Stimulated activated CD4-positive, alpha-beta T cell treated with anti-CD3 and anti-CD28 coated beads, Interleukin-12 subunit alpha, Interleukin-12 subunit beta, amount 100 ng/mL, for 4 hours (primary cell): ENCODE results near the gene CAMK2D.

Experiments used
- DNase-seq: peaks from one replicate; pipeline ENCODE4 v3.0.0-alpha.2; 2020

CAMK2D gene

DNA sequence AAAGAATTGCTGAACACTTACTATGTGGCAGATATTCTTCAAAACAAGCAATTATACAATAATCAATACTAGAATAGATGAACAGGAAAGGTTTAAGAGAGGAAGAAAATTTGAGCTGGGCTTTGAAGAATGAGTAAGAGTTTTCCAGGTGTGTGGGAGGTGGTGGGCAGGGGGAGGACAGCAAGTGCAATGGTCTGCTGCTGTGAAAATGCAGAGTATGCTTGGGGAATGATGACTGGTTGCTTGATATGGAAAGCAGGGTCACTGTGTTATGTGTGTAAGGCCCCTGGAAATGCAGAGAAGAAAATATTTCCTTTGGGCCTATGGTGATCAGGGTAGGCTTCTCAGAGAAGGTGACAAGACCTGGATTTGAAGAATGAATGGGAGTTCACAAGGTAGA, 300.3 kb downstream of the CAMK2D start:
- no peak for DNase-seq

DNA sequence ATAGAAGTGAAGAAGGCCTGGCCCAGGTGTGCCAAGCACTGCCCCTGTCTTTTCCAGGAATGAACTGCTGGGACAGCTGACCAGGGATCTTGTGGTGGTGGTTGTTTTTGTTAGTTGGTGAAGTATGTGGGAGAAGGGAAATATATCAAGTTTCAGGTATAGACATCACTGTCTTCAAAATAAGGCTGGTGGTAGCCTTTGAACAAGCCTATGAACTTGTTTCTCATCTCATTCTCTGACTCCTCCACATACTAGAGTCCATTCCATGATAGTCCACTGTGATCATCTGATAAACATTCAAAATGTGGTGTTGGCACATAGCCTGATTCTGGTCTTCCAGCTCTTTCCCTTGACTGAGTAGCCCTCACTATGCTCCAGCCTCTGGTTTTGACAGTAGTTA, 303.7 kb downstream of the CAMK2D start:
- DNase-seq, result no peak

DNA sequence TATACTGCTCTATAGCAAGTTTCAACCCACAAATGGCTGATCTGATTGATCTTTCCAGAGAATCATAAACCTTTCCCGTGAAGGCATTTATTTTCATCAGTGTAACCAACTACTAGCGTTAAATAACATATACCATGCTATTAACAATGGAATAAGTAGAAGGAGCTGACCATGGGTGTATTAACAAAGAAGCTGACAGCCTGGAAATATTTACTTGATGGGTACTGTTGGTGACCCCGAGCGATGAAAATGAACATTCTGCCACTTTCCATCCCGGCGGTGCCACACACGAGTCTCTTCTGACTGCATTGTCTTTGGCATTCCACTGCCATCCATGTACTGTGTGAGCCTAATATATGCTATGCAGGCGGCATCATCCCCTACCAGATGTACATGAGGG, 304.4 kb downstream of the CAMK2D start:
- DNase-seq, result no peak

DNA sequence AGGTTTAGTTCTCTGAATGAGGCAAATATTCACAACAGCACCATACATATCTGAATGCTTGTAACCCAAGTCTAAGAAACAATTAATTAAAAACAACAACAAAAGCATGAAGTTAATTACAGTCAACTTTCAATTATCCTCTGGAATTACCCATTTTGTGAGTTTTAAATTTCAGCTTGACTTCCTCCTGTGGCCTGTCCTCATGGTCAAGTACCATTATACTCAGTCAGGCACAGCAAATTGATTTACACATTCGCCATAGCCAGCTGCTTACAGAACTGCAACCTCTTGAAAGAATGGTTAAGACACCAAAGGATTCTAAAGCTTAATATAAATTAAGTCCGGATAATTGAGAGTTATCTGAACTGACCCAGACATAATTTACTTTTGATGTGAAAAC, 306.5 kb downstream of the CAMK2D start:
- DNase-seq, result no peak

DNA sequence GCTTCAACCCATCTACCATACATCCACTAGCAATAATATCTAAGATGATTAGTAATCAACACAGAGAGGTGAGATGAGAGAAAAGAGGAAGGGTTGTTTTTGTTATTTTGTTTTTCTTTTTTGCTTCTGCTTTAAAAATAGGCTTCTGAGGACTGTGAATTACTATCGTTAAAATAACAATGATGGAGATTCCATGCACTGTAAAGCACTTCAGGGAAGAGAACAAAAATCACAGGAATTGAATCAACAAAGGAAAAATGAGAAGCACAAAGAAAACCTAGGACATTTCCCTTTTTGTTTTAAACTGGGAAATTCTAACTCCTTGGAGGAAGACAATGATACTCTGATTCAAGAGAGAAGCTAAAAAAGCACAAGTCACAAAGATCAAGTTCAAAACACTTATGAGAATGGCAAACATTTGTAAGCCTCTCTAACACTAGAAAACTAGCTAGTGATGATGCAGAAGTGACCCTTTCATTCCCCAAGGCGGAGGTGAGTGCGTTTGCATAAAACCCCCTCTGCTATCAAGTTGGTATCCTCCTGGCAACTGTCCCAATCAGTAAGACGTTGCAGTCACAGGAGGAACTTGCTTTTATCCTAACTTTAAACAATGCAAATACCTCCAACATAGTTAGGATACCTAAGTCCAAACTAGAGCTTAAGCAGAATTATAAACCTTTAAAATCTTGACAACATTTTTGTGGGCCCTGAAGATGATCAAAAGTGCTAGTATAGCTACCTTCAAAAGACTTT, 308.5 kb downstream of the CAMK2D start:
- DNase-seq, result no peak

DNA sequence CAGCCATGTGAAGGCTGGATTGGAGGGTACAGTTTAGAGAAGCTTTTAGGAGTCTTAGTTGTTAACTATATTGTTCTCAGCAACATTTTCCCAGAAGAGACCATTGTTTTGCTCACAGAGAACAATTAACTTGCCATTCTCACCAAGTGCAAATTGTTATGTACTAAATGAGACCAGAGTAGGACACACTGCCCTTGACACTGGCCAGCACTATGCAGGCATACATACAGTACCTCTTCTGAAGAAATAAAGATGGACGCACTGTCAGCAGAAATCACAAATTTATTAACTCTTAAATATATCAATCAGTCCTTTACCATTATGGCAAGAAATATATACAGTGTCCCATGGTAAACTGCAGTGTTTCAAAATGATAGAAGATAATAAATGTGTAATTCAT, 309.4 kb downstream of the CAMK2D start:
- no peak for DNase-seq

DNA sequence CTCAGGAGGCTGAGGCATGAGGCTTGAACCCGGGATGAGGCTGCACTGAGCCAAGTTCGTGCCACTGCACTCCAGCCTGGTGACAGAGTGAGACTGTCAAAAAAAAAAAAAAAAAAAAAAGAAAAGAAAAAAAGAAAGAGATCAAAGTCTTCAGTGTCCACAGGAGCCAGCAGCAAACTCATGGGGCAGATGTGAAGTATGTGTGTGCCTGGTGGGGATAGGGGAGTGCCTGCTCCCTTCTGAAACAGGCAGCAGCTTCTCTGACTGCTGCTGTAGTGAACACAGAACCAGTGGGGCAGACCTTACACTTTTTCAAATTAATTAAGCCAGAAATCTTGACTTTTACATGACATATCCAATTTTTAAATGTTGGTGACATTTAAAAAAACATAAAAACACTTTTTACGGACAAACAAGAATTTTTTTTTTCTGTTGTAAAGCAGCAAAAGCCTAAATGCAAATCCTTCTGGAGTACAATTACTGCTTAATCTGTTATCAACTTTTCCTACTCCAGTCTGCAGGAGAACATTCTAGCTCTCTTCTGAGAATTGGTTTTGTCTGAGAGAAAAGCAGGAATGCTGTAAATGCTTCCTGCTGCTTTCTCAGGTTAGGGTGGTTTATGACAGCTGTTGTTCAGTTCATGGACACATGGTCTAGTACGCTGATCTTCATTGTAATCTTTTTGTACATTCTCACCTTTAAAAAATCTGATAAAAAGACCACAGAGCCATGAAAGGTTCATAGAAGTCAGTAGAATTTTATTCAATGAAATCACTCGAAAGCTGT, 311.1 kb downstream of the CAMK2D start:
- DNase-seq, result no peak

DNA sequence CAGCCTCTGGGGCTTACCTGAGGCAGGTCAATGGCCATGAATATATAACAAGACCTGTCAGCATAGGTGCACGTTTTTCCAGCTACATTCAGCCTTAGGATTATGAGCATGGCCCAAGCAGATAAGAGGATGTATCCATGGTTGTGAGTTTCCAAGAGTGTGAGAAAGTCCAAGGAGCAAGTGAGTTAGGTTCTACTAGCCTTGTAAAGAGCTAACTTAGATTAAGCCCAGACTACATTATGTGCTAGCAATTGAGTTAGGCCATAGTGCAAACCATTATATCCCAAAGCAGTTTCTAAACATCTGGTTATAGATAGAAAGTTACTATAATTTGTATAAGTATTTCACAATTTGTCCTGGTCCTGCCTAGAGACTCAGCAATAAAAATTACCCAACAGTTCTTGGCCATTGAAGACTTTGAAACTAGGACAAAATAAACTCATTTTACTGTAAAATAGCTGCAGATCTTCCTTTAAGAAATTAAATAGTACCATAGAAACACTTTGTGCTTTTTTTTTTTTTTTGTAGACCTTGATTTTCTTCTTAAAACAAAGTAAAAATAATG, 312.0 kb downstream of the CAMK2D start:
- DNase-seq, result no peak

DNA sequence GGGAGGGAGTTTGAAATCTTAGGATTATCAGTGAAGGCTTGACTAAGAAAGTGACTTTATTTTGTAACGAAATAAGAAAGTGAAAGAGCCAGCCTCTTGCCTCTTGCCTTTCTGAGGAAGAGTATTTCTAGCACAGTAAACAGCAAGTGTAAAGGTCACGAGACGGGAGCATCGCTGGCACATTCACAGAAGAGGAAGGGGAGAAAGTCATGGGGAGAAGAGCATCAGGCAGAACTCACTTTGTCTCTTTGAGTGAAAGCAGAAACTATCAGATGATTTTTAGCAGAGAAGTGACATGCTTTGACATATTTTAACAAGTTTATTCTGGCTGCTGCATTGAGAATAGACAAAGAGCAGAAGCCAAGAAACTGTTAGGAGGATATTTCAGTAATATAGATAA, 313.8 kb downstream of the CAMK2D start:
- DNase-seq, result peak; percentile 13

DNA sequence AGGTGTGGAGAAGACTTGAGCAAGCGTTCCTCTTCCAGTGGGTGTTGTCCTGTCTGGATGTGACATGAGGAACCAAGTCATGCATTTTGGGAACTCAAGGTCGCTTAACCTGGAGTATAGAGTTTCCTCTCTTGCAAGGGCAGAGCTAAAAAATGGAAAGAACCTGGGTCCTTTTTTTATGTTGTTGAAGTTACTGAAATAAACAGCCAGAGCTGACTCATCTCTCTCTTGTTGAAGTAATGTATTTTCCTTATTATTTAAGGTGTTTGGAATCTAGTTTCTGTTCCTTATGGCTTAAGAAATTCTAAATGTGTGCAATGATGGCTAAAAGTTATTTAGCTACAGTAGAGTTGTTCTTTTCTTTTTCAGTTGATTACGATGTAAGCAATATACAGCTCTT, 314.5 kb downstream of the CAMK2D start:
- DNase-seq, result no peak

DNA sequence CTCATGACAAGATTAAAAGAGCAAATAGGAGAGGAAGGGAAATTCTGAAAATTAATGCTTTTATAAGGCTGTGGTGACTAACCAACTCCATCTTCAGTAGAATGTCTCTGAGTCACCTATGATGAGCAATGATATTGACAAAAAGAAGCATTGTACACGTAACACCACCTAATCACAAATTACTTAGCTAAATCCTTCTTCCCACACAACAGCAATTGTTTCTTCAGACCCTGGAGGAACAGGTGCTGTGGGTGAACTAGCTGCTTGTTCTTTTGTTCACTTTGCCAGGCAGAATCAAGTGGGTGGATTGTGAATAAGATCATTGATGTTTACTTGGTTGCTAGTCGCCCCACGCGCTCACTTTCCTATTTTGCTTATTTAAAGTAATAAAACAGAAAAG, 315.5 kb downstream of the CAMK2D start:
- peak; percentile 24 for DNase-seq

DNA sequence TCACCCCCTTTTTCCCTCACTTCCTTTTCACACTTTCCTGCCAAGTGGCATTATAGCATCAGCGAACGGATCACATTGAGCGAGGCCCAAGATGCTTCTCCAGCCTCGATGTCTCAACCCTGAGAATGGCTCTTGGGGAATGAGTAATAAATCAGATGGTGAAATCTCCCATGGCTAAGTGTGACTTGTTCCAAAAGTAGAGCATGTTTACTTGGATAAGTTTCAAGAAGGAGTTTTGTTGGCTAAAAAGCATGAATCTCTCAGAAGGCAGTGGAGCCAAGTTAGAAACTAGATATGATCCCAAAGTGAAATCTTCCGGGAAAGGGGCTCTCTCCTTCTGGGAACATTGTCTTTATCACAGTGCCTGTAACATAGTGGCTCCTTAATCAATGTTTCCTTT, 316.3 kb downstream of the CAMK2D start:
- DNase-seq, result no peak

DNA sequence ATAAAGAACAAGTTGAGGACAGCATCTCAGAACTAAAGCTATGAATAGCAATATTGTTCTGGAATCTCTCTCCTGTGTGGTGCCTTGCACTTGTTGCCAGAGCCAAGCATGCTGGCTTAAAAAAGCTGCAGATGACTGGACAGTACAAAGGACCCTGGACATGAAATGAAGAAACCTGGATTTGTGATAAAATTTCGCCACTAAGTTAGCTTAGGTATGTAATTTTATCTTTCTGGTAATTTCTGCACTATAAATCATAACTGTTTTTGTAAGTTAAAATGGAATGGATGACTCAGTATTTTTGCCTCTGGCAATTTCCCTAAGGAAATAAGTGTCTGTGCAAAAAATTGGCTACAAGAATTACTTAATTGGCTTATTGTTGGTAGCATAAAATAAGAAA, 317.2 kb downstream of the CAMK2D start:
- DNase-seq, result no peak

DNA sequence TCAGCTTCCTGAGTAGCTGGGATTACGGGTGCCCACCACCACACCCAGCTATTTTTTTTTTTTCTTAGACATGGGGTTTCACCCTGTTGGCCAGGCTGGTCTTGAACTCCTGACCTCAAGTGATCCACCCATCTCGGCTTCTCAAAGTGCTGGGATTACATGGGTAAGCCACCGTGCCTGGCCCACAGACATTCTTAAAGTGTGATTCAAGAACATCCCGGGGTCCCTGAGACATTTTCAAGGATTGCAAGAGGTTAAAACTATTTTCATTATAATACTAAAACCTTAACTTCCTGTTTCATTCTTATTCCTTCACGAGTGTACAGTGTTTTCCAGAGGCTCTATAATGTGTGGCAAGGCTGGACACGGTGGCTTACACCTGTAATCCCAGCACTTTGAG, 318.7 kb downstream of the CAMK2D start:
- DNase-seq, result no peak

DNA sequence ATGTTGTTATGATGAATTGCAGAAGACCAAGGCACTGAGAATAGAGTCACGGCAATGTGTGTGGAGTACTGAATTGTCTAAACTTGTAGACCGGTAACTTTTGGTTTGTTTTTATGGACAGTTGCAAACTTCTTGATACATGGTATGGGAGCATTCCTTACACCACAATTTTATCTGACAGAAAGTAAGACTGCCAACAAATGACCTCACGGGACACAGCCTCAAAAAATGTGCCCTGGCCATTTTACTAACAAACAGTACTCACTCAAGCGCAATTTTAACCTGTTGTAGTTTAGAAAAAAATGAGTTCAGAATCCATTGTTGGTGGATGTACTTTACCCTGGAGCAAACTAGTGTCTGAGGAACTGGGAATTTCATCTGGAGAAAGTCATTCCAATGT, 321.2 kb downstream of the CAMK2D start:
- no peak for DNase-seq

DNA sequence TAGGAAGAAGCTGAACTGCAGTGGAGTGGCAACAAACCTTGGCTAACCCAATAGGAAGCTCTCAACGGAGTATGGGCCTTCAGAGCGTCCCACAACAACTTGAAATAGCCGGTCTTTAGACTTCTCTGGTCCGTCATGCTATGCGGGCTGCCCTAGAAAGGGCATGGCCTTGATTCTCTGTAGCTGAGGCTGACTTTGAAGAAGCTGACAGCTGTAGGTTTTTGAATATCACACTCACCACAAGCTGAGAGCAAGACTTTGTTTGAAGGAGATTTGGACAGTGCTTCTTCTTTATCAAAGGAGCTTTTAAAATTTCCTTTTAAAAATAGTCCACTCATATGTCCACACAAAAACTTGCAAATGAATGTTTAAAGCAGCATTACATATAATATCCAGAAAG, 322.9 kb downstream of the CAMK2D start:
- no peak for DNase-seq

DNA sequence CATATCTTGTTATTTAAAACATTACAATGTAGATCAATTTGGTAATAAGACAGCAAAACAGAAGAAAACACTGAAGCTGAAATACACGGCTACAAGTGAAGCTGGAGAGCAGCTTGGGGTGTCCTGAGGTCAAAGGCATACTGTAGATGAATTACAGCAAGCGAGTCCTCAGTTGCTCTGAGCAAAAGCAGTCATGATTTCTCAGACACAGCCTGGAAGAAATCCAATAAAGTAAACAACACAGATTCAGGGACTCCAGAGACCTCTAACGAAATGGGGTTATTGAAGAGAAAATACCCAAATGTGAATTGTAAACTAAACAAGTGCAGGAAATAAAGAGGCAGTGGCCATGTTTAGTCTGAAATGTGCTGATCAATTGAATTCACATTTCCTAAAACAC, 324.4 kb downstream of the CAMK2D start:
- DNase-seq, result no peak

DNA sequence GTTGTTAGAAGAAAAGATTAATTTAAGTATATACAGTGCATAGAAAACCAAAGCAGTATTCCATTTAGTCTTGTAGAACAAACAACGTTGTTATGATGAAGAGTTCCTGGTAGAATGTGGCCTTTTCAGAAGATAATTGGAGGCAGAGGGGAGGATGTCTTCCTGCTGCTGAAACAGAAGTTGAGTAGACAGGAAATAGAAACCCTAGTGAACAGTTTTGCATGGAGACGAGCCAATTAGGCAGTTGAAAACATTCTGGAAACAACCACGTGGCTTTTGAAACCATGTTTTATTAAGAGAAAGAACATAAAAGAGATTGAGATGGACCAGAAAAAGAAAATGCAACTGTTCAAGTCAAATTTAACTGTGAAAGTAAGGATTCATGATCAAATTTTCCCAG, 325.2 kb downstream of the CAMK2D start:
- no peak for DNase-seq

DNA sequence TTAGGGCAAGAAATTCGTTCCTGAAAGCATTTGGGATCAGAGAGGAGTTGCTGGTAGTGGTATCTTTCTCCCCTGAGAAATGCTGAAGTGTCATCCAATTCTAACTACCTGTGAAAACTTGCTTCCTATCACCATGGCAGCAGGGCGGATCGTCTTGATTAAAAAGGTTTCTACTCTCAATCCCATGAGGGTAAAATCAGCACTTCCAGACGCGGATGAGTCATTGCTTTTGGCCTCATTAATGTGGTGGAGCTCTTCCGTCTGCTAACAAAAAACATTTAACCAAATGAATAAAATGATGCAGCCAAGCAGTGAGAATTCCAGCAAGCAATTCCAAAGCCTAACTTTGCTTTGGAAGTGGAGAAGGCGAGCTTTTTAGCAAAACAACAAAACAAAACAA, 325.6 kb downstream of the CAMK2D start:
- no peak for DNase-seq

DNA sequence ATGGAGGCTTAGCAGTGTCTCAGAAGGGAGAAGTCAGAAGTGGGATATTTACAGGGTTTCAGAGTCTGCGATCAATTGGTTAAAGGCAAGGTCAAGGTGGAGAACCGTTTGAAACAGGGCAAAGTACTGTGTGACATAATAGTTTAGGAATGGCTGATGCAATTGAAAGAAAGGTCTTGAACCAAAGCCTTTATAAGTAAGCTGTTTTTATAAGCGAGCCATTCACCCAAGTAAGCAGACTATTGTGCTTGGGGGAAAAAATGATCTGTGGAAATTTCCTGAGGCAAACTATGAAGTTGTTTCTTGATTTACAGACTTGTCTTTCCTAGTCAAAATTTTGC, 327.3 kb downstream of the CAMK2D start:
- DNase-seq, result no peak

DNA sequence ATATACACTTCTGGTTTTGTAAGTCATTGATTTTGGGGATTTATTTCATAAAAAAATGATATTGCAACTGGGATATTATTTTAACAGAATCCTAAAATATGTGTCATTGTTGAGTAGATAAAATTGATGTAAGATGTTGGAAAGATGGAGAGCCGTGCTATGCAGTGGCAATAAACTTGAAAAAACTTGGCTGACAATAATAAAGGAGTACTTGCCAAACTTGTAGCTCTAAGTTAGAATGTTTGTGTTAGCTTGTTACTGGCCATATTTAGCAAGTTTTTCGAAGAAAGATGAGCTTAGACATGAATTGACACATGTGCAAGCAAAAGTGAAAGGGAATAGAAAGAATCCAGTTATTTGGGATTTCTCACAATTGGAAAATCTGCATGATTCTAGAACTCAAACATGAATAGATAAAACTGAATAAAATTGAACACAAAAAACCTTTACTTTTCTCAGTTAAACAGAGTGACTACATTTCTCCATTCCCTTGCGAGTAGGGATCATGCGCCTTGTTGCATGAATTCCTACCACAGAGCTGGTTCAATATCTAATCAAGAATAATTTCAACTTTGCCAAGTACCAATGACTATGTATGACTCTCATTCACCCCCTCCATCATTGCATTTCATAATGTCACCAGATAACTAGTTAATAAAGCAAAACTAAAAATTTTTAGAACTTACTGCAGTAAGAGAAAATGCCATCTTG, 327.8 kb downstream of the CAMK2D start:
- no peak for DNase-seq

DNA sequence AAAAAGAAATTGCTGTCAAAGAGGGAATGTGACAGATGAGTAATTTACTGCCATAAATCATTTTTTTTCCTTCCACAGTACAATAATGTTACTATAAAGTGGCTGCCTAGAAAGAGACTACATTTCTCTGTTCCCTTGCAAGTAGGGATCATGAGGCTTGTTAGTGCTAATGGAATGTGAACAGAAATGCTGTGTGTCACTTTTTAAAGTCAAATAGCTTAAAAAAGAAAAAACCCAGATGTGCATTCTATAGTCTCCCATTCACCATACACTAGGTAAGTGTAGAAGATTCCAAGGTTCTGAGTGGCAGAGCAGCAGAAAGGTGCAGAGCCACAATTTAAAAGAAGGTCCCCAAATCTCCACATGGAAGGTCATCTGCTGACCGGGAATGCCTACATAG, 328.4 kb downstream of the CAMK2D start:
- DNase-seq, result no peak

DNA sequence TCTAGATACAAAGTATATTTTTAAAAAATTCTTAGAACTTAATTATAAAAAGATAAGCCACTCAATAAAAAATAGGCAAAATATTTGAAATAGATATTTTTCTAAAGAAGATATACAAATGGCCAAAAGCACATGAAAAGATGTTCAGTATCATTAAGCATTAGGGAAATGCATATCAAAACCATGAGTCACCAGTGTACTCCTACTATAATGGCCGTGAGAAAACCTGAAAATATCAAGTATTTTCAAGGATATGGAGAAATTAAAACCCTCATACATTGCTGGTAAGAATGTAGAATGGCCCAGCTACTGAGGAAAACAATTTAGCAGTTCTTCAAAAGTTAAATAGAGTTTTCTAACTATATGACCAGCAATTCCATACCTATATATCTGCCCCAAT, 337.9 kb downstream of the CAMK2D start:
- no peak for DNase-seq

DNA sequence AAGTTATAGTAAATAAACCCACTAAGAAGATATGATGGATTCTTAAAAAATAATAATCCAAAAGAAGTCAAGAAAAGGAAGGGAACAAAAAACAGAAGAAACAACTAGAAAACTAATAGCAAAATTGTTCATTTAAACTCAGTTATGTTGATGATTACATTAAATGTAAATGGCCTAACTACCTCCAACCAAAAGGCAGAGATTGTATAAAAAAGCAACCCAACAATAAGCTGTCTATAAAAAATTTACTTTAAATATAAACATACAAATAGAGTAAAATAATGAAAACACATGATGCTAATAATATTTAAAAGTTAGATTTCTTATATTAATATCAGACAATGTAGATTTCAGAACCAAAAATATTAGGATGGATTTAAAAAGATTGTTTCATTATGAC, 340.6 kb downstream of the CAMK2D start:
- no peak for DNase-seq
